ENCODE data around the gene ETNK2. TPM values are rescaled to one million over a fixed set of nuclear protein-coding genes. Genes with fewer than 3 reads are reported as not detected.

The ETNK2 gene
- total RNA-seq = 1 to 10 TPM; 1.5 to 1.7 TPM

DNA sequence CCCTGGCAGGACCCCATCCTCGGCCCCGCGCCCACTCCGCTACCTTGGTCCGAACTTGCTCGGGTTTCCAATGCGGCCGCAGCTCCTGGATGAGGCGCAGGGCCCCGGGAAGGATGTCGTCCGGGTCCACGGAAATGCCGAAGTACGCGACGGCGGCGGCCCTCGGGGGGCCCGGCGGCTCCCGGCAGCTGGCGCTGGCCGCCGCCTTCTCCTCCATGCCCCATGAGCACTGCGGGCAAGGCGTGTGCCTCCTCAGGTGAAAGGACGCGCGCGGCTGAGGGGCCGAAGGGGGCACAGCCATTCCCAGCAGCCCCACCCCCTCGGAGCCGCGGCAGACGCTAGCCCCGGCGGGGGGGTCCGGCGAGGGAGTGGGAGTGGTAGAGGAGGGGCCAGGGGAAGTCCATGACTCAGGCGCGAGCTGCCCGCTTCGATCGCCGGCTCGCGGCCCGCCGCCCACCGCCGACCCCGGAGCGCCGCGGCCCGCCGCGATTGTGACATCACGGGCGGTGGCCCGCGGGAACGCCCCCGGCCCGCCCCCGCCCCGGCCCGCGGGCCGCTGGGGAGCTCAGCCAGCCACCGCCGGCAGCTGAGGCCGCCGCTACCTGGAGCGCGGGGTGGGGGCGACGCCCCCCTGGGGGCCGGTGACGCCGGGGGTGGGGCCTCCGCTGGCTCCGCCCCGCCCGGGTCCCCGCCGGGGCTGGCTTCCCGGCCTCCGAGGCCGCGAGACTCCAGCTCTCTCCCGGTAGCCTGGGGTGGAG is at the start of gene ETNK2:
ETNK2 (minus strand) TSS at position 493 of the 758 bp plus-strand sequence; CDS start at position 301, 192 bp downstream.
- peaks cover 5% of the 10 kb centered on the region for H3K27me3 Mint-ChIP-seq
- H3K27ac Mint-ChIP-seq = no peak within 1 kb of the TSS
- peak within 1 kb of the TSS; percentile 68 for H3K4me3 Mint-ChIP-seq
- H3K36me3 Mint-ChIP-seq = no peaks in the 10 kb centered on the region
- H3K4me1 Mint-ChIP-seq = no peaks in the 10 kb centered on the region
- DNase-seq = peak; percentile 62
- no peaks in the 10 kb centered on the region for H3K9me3 Mint-ChIP-seq

GRCh38 chr1:204201348-204202040 is 49.6 kb upstream of the ETNK2 start:
- H3K4me1 Mint-ChIP-seq = peaks cover 4% of the 10 kb centered on the region
- peaks cover 23% of the 10 kb centered on the region for H3K27me3 Mint-ChIP-seq

DNA sequence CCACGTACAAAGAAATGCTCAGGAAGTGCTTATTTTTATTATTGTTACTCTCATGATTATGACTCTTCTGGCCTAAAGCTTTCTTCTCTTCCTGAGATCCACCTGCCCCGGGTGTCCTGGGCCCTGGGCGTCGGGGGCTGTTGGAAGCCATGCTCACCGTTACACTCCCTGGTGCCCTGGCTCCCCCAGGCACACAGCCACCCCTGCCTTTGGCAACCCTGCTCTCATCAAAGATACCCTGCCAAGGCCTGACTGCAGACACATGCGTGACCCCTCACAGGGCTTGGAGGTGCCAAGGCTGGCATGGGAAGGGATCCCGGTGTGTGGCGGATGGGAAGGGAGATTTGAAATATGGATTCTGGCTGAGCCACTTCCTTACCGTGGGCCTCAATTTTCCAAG is 47.7 kb upstream of the ETNK2 start:
- Mint-ChIP-seq H3K27me3 (peaks cover 11% of the 10 kb centered on the region), H3K9me3 (no peaks in the 10 kb centered on the region), H3K4me1 (peaks cover 2% of the 10 kb centered on the region), H3K36me3 (no peaks in the 10 kb centered on the region), H3K4me3 (no peak overlapping the region), H3K27ac (no peak overlapping the region)
- DNase-seq = no peak

More at GRCh38 chr1:204201348-204202040, 49.6 kb upstream of the ETNK2 start:
- Mint-ChIP-seq H3K4me3 (no peak overlapping the region), H3K27ac (no peak overlapping the region), H3K9me3 (no peaks in the 10 kb centered on the region), H3K36me3 (no peaks in the 10 kb centered on the region)
- DNase-seq = no peak

GRCh38 chr1:204198348-204199340 is 46.8 kb upstream of the ETNK2 start:
- DNase-seq = no peak
- no peak overlapping the region for H3K27ac Mint-ChIP-seq

GRCh38 chr1:204197068-204197467 is 45.2 kb upstream of the ETNK2 start:
- peaks cover 5% of the 10 kb centered on the region for H3K27me3 Mint-ChIP-seq

More at GRCh38 chr1:204198348-204199340, 46.8 kb upstream of the ETNK2 start:
- peaks cover 2% of the 10 kb centered on the region for H3K27me3 Mint-ChIP-seq
- no peaks in the 10 kb centered on the region for H3K9me3 Mint-ChIP-seq
- no peaks in the 10 kb centered on the region for H3K36me3 Mint-ChIP-seq
- no peak overlapping the region for H3K4me3 Mint-ChIP-seq
- peaks cover 4% of the 10 kb centered on the region for H3K4me1 Mint-ChIP-seq

GRCh38 chr1:204196068-204196795 is 44.4 kb upstream of the ETNK2 start, which contains the start of gene KISS1:
KISS1 (minus strand) TSS chr1:204196491; CDS start chr1:204192876, 3,615 bp downstream.
- Mint-ChIP-seq H3K27me3 (peaks cover 8% of the 10 kb centered on the region), H3K4me1 (peaks cover 4% of the 10 kb centered on the region), H3K27ac (no peak within 1 kb of the TSS), H3K36me3 (no peaks in the 10 kb centered on the region), H3K9me3 (no peaks in the 10 kb centered on the region), H3K4me3 (no peak within 1 kb of the TSS)
- no peak for DNase-seq

More at GRCh38 chr1:204197068-204197467, 45.2 kb upstream of the ETNK2 start:
- H3K36me3 Mint-ChIP-seq = no peaks in the 10 kb centered on the region
- DNase-seq = no peak
- no peak overlapping the region for H3K27ac Mint-ChIP-seq
- H3K4me1 Mint-ChIP-seq = peaks cover 4% of the 10 kb centered on the region
- no peak overlapping the region for H3K4me3 Mint-ChIP-seq
- H3K9me3 Mint-ChIP-seq = no peaks in the 10 kb centered on the region

DNA sequence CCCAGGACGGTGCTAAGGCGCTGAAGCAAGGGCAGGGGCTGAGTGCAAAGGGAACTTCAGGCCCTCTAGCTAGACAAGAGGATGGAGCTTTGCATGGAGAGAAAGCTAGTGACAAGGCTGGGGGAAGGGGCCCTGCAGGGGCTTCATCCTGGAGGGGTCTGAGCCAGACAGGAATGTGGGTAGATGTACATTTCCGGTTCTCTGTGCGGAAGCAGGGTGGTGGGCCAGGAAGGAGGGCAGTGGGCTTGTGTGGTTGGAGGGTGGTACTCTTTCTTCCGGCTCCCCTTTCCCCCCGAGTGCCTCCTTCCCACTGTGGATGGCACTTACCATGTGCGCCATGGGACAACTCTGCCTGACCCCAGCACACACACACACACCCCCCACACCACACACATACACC is 42.9 kb upstream of the ETNK2 start:
- DNase-seq = no peak
- Mint-ChIP-seq H3K36me3 (no peaks in the 10 kb centered on the region), H3K27ac (no peak overlapping the region), H3K4me1 (peaks cover 10% of the 10 kb centered on the region), H3K27me3 (peaks cover 19% of the 10 kb centered on the region), H3K4me3 (no peak overlapping the region), H3K9me3 (no peaks in the 10 kb centered on the region)

DNA sequence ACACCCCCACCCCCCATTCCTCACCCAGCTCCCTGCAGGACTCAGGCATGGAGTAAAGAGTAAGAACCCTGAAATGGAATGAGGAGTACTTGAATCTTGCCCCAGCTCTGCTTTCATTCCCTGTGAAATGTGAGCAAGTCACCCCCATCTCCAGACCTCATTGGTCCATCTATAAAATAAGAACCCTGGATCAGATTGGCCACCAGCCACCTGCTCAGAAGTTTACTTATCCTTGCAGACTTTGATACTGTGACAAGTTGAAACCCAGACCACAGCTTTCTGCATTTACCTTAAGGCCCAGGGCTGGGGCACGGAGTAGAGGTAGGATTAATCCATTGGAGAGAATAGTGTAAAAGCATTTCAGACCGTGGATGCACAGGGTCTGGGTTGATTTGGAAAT is 42.2 kb upstream of the ETNK2 start:
- Mint-ChIP-seq H3K36me3 (no peaks in the 10 kb centered on the region), H3K27me3 (peaks cover 26% of the 10 kb centered on the region), H3K4me3 (no peak overlapping the region), H3K27ac (no peak overlapping the region), H3K9me3 (no peaks in the 10 kb centered on the region), H3K4me1 (peaks cover 16% of the 10 kb centered on the region)
- no peak for DNase-seq

DNA sequence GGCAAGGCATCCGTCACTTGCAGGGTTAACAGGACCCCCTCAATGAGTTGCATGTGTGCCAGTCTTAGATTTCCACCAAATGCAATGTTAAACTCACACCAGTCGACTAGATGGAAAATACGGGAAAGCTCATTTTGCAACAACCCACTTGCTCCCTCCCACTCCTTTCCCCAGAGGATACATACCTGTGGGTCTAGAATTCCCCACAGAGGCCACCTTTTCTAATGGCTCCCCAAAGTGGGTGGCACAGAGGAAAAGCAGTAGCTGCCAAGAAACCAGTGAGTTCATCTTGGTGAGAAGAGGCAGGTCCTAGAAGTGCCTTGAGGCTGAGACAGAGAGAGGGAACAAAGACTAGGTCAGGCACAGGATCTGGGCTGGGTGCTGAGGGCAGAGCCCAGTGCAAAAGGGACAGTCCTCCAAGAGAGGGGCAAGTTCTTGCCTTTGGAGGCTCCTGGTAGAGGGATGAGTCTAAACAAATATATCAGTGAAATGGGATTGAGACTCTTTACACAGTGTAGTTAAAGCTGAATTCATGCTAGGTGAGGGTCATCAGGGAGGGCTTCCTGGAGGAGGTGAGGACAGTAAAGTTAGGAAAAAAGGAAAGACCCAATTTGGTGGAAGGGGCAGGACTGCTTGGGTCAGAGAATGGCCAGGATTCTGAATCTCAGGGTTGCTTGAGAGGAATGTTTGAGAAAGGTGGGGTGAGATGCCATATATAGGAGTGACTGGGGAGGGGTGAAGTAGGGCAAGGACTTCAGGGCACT is 40.9 kb upstream of the ETNK2 start:
- H3K4me3 Mint-ChIP-seq = no peak overlapping the region
- H3K9me3 Mint-ChIP-seq = no peaks in the 10 kb centered on the region
- no peak for DNase-seq
- H3K4me1 Mint-ChIP-seq = peaks cover 21% of the 10 kb centered on the region
- H3K36me3 Mint-ChIP-seq = no peaks in the 10 kb centered on the region
- peaks cover 38% of the 10 kb centered on the region for H3K27me3 Mint-ChIP-seq
- H3K27ac Mint-ChIP-seq = no peak overlapping the region

DNA sequence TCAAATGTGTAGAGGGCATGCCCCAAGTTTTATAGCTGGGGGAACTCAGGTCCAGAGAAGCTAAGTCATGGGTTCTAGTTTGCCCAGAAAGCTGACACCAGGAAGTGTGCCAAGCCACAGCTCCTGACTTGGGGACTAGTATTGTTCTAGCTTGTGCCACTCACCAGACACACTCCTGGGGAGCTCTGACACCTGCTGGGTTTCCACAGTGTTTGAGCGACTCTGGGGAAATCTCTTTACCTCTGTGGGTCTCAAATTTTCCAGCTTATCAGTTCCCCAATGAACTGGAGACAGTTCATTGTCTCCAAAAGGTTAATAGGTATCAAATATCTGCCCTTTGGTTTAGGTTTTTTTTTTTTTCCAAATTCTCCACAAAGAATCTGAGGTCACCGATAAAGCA is 40.2 kb upstream of the ETNK2 start:
- Mint-ChIP-seq H3K27ac (no peak overlapping the region), H3K9me3 (no peaks in the 10 kb centered on the region), H3K27me3 (peaks cover 45% of the 10 kb centered on the region), H3K4me3 (no peak overlapping the region), H3K36me3 (no peaks in the 10 kb centered on the region), H3K4me1 (peaks cover 21% of the 10 kb centered on the region)
- no peak for DNase-seq

DNA sequence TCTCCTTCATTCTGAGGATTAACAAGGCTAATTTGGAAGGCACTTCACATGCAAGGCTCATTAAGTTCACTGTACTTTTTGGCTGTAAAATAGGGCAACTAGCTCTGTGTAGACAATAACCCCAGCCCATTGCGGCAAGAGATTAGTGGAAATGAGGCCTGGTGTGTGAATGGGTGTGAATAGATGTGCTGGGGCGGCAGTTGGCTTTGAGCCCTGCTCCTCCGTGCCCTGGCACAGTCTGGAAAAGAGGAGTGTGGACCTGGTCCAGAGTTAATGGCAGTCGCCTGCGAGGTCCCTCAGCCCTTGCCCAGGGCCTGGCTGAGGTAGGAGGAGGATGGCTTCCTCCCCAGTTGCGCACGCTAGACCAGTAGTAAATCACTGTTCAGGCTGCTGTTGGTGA is 39.6 kb upstream of the ETNK2 start:
- no peaks in the 10 kb centered on the region for H3K36me3 Mint-ChIP-seq
- DNase-seq = no peak
- H3K4me3 Mint-ChIP-seq = no peak overlapping the region
- H3K27me3 Mint-ChIP-seq = peaks cover 51% of the 10 kb centered on the region
- peaks cover 21% of the 10 kb centered on the region for H3K4me1 Mint-ChIP-seq
- H3K27ac Mint-ChIP-seq = no peak overlapping the region
- no peaks in the 10 kb centered on the region for H3K9me3 Mint-ChIP-seq

GRCh38 chr1:204190212-204191211 is 38.7 kb upstream of the ETNK2 start:
- Mint-ChIP-seq H3K4me3 (peak overlapping the region; percentile 44), H3K4me1 (peaks cover 21% of the 10 kb centered on the region), H3K9me3 (no peaks in the 10 kb centered on the region), H3K27me3 (peaks cover 56% of the 10 kb centered on the region), H3K27ac (no peak overlapping the region), H3K36me3 (no peaks in the 10 kb centered on the region)
- DNase-seq = peak; percentile 38
